HG02852 (cell line): ENCODE results near the gene C3orf70.
"Not testable (repeated sequence)": the region's sequence is repeated elsewhere in the genome, so short reads cannot be mapped to it uniquely, and the experiment has no call there.

ENCODE experiments used
- ATAC-seq: cut with Tn5 transposase; IDR thresholded peaks from one replicate; pipeline ENCODE4 v1.9.1; 2021; ENCODE audit warnings: mild to moderate bottlenecking, moderate library complexity; ENCODE audit not compliant: unreplicated experiment

The C3orf70 gene

GRCh38 chr3:185151964-185152409 lies 873 bp downstream of the C3orf70 start:
- no peak for ATAC-seq

GRCh38 chr3:185151101-185151963 lies 1.5 kb downstream of the C3orf70 start:
- no peak for ATAC-seq

- ATAC-seq, result no peak
Observed at GRCh38 chr3:185150561-185150960, 2.3 kb downstream of the C3orf70 start.

GRCh38 chr3:185149591-185149990 lies 3.3 kb downstream of the C3orf70 start:
- no peak for ATAC-seq

- no peak for ATAC-seq
Observed at GRCh38 chr3:185145511-185145910, 7.3 kb downstream of the C3orf70 start.

- no peak for ATAC-seq
Observed at GRCh38 chr3:185144784-185145183, 8.1 kb downstream of the C3orf70 start.

- ATAC-seq, result no peak
Observed at GRCh38 chr3:185137821-185138220, 15.0 kb downstream of the C3orf70 start.

GRCh38 chr3:185134509-185134908 lies 18.4 kb downstream of the C3orf70 start:
- ATAC-seq, result no peak

- ATAC-seq, result no peak
Observed at GRCh38 chr3:185131602-185132256, 21.1 kb downstream of the C3orf70 start.

- ATAC-seq, result no peak
Observed at GRCh38 chr3:185129083-185129482, 23.8 kb downstream of the C3orf70 start.

- ATAC-seq, result no peak
Observed at GRCh38 chr3:185126201-185126600, 26.7 kb downstream of the C3orf70 start.

GRCh38 chr3:185120126-185120525 lies 32.7 kb downstream of the C3orf70 start:
- ATAC-seq, result no peak

- no peak for ATAC-seq
Observed at GRCh38 chr3:185115371-185115770, 37.5 kb downstream of the C3orf70 start.

- no peak for ATAC-seq
Observed at GRCh38 chr3:185114756-185115155, 38.1 kb downstream of the C3orf70 start.

GRCh38 chr3:185112186-185112585 lies 40.7 kb downstream of the C3orf70 start:
- no peak for ATAC-seq

GRCh38 chr3:185109012-185109411 lies 43.8 kb downstream of the C3orf70 start:
- ATAC-seq, result not testable (repeated sequence)

- ATAC-seq, result not testable (repeated sequence)
Observed at GRCh38 chr3:185106256-185106890, 46.5 kb downstream of the C3orf70 start.

GRCh38 chr3:185103359-185104127 lies 49.3 kb downstream of the C3orf70 start:
- ATAC-seq, result no peak

- no peak for ATAC-seq
Observed at GRCh38 chr3:185094697-185095096, 58.2 kb downstream of the C3orf70 start.

- no peak for ATAC-seq
Observed at GRCh38 chr3:185093116-185093515, 59.7 kb downstream of the C3orf70 start.

- ATAC-seq, result no peak
Observed at GRCh38 chr3:185090811-185091210, 62.0 kb downstream of the C3orf70 start.
